Activated CD8-positive, alpha-beta T cell treated with anti-CD3 and anti-CD28 coated beads for 36 hours (primary cell): ENCODE data around the gene ITSN1. TPM values are rescaled to one million over a fixed set of nuclear protein-coding genes. Genes with fewer than 3 reads are reported as not detected.
"Not testable (repeated sequence)": the region's sequence is repeated elsewhere in the genome, so short reads cannot be mapped to it uniquely, and the experiment has no call there.

Experiments
- ATAC-seq: fragments of 200-7000 bp; cut with Tn5 transposase; one replicate; pipeline ENCODE4 v1.10.0; 2021; ENCODE audit warnings: mild to moderate bottlenecking, moderate library complexity
- CTCF ChIA-PET: fragments of 350-600 bp; sonication (Branson Sonifier 250); formaldehyde crosslinking; loops from one replicate; lab custom pipeline; 2021; ENCODE audit warnings: antibody characterized with exemption; lab: Charles Lee
- POLR2A ChIA-PET: fragments of 350-600 bp; sonication (Branson Sonifier 250); formaldehyde crosslinking; loops from one replicate; lab custom pipeline; 2021; ENCODE audit warnings: antibody characterized with exemption; lab: Charles Lee
- DNase-seq: peaks from one replicate; pipeline ENCODE4 v3.0.0-alpha.2; 2020
- H3K27ac Mint-ChIP-seq: one replicate; pipeline ENCODE4 v1.8.0; 2021; ENCODE audit warnings: mild to moderate bottlenecking, mixed read lengths
- H3K27me3 Mint-ChIP-seq: one replicate; pipeline ENCODE4 v1.8.0; 2021; ENCODE audit warnings: mixed read lengths
- H3K36me3 Mint-ChIP-seq: one replicate; pipeline ENCODE4 v1.8.0; 2021; ENCODE audit warnings: low read depth, mixed read lengths
- H3K4me1 Mint-ChIP-seq: one replicate; pipeline ENCODE4 v1.8.0; 2021; ENCODE audit warnings: low read depth, mixed read lengths
- H3K4me3 Mint-ChIP-seq: one replicate; pipeline ENCODE4 v1.8.0; 2021; ENCODE audit warnings: mild to moderate bottlenecking, moderate library complexity, mixed read lengths
- H3K9me3 Mint-ChIP-seq: one replicate; pipeline ENCODE4 v1.8.0; 2021; ENCODE audit warnings: mixed read lengths
- CTCF ChIP-seq: fragments of 200-600 bp; IDR thresholded peaks from one replicate; pipeline ENCODE4 v1.8.0; 2022; ENCODE audit warnings: antibody characterized with exemption, mild to moderate bottlenecking
- intact Hi-C: fragments of 100-400 bp; cut with micrococcal nuclease; formaldehyde crosslinking; loops from one replicate; pipeline ENCODE4 v1.10.0; 2022
- total RNA-seq, 2 experiments: library from RNA; stranded (reverse); gene quantifications; one replicate each; pipeline ENCODE4 v1.2.3, GENCODE V29; 2021

Gene ITSN1
- 1 to 10 TPM; 4.4 to 4.7 TPM for total RNA-seq

- peaks cover 17% of the 10 kb centered on the region for H3K27me3 Mint-ChIP-seq
- H3K36me3 Mint-ChIP-seq: no peaks in the 10 kb centered on the region
- no peak for TF ChIP-seq CTCF
- ChIA-PET POLR2A (no interaction called here), CTCF (no interaction called here)
- no peaks in the 10 kb centered on the region for H3K9me3 Mint-ChIP-seq
- ATAC-seq: peak; percentile 91
- intact Hi-C loops: loop anchor here (10.0 kb wide), 1 partner anchor 253 kb away; no protein-coding TSS in a partner anchor
- H3K4me1 Mint-ChIP-seq: peaks cover 21% of the 10 kb centered on the region
- peak; percentile 100 for DNase-seq
- peak within 1 kb of the TSS; percentile 94 for H3K27ac Mint-ChIP-seq
- peak within 1 kb of the TSS; percentile 81 for H3K4me3 Mint-ChIP-seq
These were observed at the start of gene ITSN1 for GRCh38 chr21:33642027-33642895. ITSN1 (plus strand) TSS chr21:33642501; CDS start chr21:33718829, 76,328 bp downstream.

DNA sequence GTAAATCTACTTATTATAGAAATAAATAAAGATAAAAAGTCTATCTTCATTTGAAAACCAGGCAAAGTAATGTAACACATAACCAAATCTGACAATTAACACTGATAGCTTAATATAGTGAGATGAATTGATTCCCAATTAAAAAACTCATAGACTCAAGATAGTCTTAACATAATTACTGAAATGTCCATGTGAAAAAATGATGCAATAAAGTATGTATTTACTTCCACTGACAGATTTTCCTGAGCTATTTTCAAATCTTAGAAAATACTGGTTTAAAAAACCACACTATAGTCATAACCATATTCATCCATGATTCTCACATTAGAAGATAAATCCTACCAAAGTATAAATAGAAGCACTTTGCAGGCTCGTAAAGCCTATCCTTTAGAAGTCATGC lies 44.2 kb upstream of the ITSN1 start:
- TF ChIP-seq CTCF: no peak
- Mint-ChIP-seq H3K4me3 (no peak overlapping the region), H3K27ac (no peak overlapping the region), H3K36me3 (peaks cover 21% of the 10 kb centered on the region), H3K27me3 (no peaks in the 10 kb centered on the region), H3K9me3 (no peaks in the 10 kb centered on the region), H3K4me1 (no peaks in the 10 kb centered on the region)
- ChIA-PET POLR2A (no interaction called here), CTCF (interaction anchor here (1.1 to 2.9 kb wide), 2 partner anchors 9 to 10 kb away, joined by 3 to 17 read pairs; partner anchors contain the start of gene DONSON)
- DNase-seq (no peak), ATAC-seq (no peak)
- intact Hi-C loops: no loop called here

DNA sequence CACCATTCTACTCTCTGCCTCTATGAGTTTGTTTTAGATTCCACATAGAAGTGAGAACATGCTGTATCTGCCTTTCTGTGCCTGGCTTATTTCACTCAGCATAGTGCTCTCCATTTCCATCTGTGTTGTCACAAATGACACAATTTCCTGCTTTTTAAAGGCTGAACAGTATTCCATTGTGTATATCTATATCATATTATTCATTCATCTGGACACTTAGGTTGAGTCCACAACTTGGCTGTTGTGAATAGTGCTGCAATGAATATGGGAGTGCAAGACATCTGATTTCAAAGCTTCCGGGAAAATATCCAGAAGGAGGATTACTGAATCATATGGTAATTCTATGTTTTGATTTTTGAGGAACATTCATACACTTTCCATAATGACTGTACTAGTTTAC lies 33.7 kb upstream of the ITSN1 start:
- no peak for TF ChIP-seq CTCF
- no peak for ATAC-seq
- peaks cover 4% of the 10 kb centered on the region for H3K4me1 Mint-ChIP-seq
- H3K9me3 Mint-ChIP-seq: no peaks in the 10 kb centered on the region
- H3K27ac Mint-ChIP-seq: peak overlapping the region; percentile 9
- intact Hi-C loops: no loop called here
- no peaks in the 10 kb centered on the region for H3K27me3 Mint-ChIP-seq
- CTCF ChIA-PET: interaction anchor here (1.2 to 1.5 kb wide), 3 partner anchors 18 to 51 kb away, joined by 4 to 5 read pairs (median 5); partner anchors contain the start of gene DONSON
- no peak overlapping the region for H3K4me3 Mint-ChIP-seq
- peaks cover 4% of the 10 kb centered on the region for H3K36me3 Mint-ChIP-seq
- DNase-seq: no peak
- POLR2A ChIA-PET: no interaction called here

GRCh38 chr21:33611006-33611744 lies 31.1 kb upstream of the ITSN1 start:
- Mint-ChIP-seq H3K9me3 (no peaks in the 10 kb centered on the region), H3K36me3 (peaks cover 7% of the 10 kb centered on the region), H3K4me3 (no peak overlapping the region), H3K27me3 (no peaks in the 10 kb centered on the region), H3K27ac (no peak overlapping the region), H3K4me1 (no peaks in the 10 kb centered on the region)
- intact Hi-C loops: no loop called here
- no peak for DNase-seq
- CTCF ChIA-PET: no interaction called here
- POLR2A ChIA-PET: interaction anchor here (1.6 kb wide), 1 partner anchor 9 kb away, joined by 3 read pairs; no protein-coding TSS in a partner anchor
- no peak for TF ChIP-seq CTCF
- no peak for ATAC-seq

DNA sequence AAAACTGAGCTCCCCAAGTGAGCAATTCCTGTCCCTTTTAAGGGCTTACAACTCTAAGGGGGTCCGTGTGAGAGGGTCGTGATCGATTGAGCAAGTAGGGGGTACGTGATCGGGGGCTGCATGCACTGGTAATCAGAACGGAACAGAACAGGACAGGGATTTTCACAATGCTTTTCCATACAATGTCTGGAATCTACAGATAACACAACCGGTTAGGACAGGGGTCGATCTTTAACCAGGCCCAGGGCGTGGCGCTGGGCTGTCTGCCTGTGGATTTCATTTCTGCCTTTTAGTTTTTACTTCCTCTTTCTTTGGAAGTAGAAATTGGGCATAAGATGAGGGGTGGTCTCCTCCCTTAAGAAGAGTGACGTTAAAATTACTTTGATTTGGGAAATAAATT lies 24.7 kb upstream of the ITSN1 start:
- H3K27ac Mint-ChIP-seq, intact Hi-C loops, H3K4me1 Mint-ChIP-seq, POLR2A ChIA-PET, H3K4me3 Mint-ChIP-seq, H3K27me3 Mint-ChIP-seq, H3K9me3 Mint-ChIP-seq, ATAC-seq, H3K36me3 Mint-ChIP-seq, DNase-seq: not testable (repeated sequence)
- CTCF ChIA-PET: interaction anchor here (1.0 to 2.2 kb wide), 2 partner anchors 12 to 19 kb away, joined by 3 to 6 read pairs; no protein-coding TSS in a partner anchor
